Liver (tissue), 9 donors: ENCODE results near the gene SERTAD3. TPM values are rescaled to one million over a fixed set of nuclear protein-coding genes. Genes with fewer than 3 reads are reported as not detected.

ENCODE experiments used
- DNase-seq: peaks from one replicate; pipeline ENCODE4 v3.0.0-alpha.2; 2017; ENCODE audit warnings: low spot score
- H3K27ac ChIP-seq, 2 donors: one replicate each; pipeline ENCODE4 v1.7.0; 2013; ENCODE audit warnings: inconsistent platforms in 2 of 2, low read length in 2 of 2, control low read depth in 1 of 2, low read depth in 1 of 2, mild to moderate bottlenecking in 1 of 2
- H3K27me3 ChIP-seq, 4 donors: one replicate each; pipeline versions ENCODE4 v1.6.1 to v1.7.0; 2013; ENCODE audit warnings: low read length in 3 of 4, inconsistent platforms in 1 of 4, mild to moderate bottlenecking in 1 of 4, moderate library complexity in 1 of 4; ENCODE audit not compliant: control insufficient read depth in 4 of 4, insufficient read depth in 4 of 4
- H3K36me3 ChIP-seq, 4 donors: one replicate each; pipeline versions ENCODE4 v1.6.1 to v1.7.0; 2013; ENCODE audit warnings: low read length in 3 of 4, mild to moderate bottlenecking in 3 of 4, low read depth in 1 of 4, moderate library complexity in 1 of 4; ENCODE audit not compliant: control insufficient read depth in 4 of 4, insufficient read depth in 3 of 4
- H3K4me1 ChIP-seq, 4 donors: one replicate each; pipeline versions ENCODE4 v1.6.1 to v1.7.0; 2013; ENCODE audit warnings: low read length in 3 of 4, mild to moderate bottlenecking in 3 of 4, moderate library complexity in 1 of 4; ENCODE audit not compliant: control insufficient read depth in 4 of 4, insufficient read depth in 4 of 4
- H3K4me3 ChIP-seq, 3 donors: one replicate each; pipeline versions ENCODE4 v1.6.1 to v1.7.0; 2013; ENCODE audit warnings: low read length in 3 of 3, control low read depth in 1 of 3, low read depth in 1 of 3, mild to moderate bottlenecking in 1 of 3
- H3K9ac ChIP-seq, 2 donors: one replicate each; pipeline ENCODE4 v1.7.0; 2013; ENCODE audit warnings: low read length in 2 of 2, mild to moderate bottlenecking in 2 of 2, moderate library complexity in 2 of 2, control low read depth in 1 of 2, low read depth in 1 of 2
- H3K9me3 ChIP-seq, 4 donors: one replicate each; pipeline versions ENCODE4 v1.6.1 to v1.7.0; 2013; ENCODE audit warnings: low read length in 3 of 4; ENCODE audit not compliant: control insufficient read depth in 4 of 4
- ATF3 ChIP-seq: IDR thresholded peaks from 2 replicates; pipeline ENCODE4 v1.6.1; 2016; ENCODE audit warnings: antibody characterized with exemption
- CTCF ChIP-seq: fragments of 150-350 bp; IDR thresholded peaks from 2 replicates; pipeline ENCODE4 v1.5.1; 2017; ENCODE audit warnings: improper control_type of control experiment, low read depth, low read length; ENCODE audit not compliant: missing input control
- EGR1 ChIP-seq, 2 donors: IDR thresholded peaks; 2 replicates each; pipeline ENCODE4 v1.6.1; 2016 to 2018; ENCODE audit warnings: antibody characterized with exemption in 2 of 2, low read depth in 2 of 2
- FOXA1 ChIP-seq: IDR thresholded peaks from 2 replicates; pipeline ENCODE4 v1.6.1; 2016; ENCODE audit warnings: antibody characterized with exemption
- FOXA2 ChIP-seq: IDR thresholded peaks from 2 replicates; pipeline ENCODE4 v1.6.1; 2016; ENCODE audit warnings: antibody characterized with exemption
- GABPA ChIP-seq, 2 donors: IDR thresholded peaks in 1 of 2; conservative IDR thresholded peaks in 1 of 2; 2 replicates each; pipeline ENCODE4 v1.6.1; 2016; ENCODE audit warnings: antibody characterized with exemption in 2 of 2, mild to moderate bottlenecking in 1 of 2, moderate library complexity in 1 of 2
- HNF4A ChIP-seq, 2 donors: conservative IDR thresholded peaks; 2 replicates each; pipeline ENCODE4 v1.6.1; 2016; ENCODE audit warnings: antibody characterized with exemption in 2 of 2, mild to moderate bottlenecking in 2 of 2
- HNF4G ChIP-seq: IDR thresholded peaks from 2 replicates; pipeline ENCODE4 v1.6.1; 2016; ENCODE audit warnings: antibody characterized with exemption
- JUND ChIP-seq, 2 donors: IDR thresholded peaks; 2 replicates each; pipeline ENCODE4 v1.6.1; 2016; ENCODE audit warnings: antibody characterized with exemption in 2 of 2
- MAX ChIP-seq: IDR thresholded peaks from 2 replicates; pipeline ENCODE4 v1.6.1; 2016; ENCODE audit warnings: antibody characterized with exemption
- NR2F2 ChIP-seq: IDR thresholded peaks from 2 replicates; pipeline ENCODE4 v1.6.1; 2016; ENCODE audit warnings: antibody characterized with exemption
- RAD21 ChIP-seq, 2 donors: IDR thresholded peaks; 2 replicates each; pipeline ENCODE4 v1.6.1; 2016; ENCODE audit warnings: antibody characterized with exemption in 2 of 2, mild to moderate bottlenecking in 2 of 2
- RXRA ChIP-seq, 2 donors: IDR thresholded peaks; 2 replicates each; pipeline ENCODE4 v1.6.1; 2017 to 2018; ENCODE audit warnings: antibody characterized with exemption in 2 of 2, mild to moderate bottlenecking in 1 of 2
- SP1 ChIP-seq: IDR thresholded peaks from 2 replicates; pipeline ENCODE4 v1.6.1; 2018; ENCODE audit warnings: antibody characterized with exemption, mild to moderate bottlenecking
- TAF1 ChIP-seq: conservative IDR thresholded peaks from 2 replicates; pipeline ENCODE4 v1.6.1; 2016; ENCODE audit warnings: antibody characterized with exemption, mild to moderate bottlenecking
- YY1 ChIP-seq: IDR thresholded peaks from 2 replicates; pipeline ENCODE4 v1.6.1; 2016; ENCODE audit warnings: antibody characterized with exemption, mild to moderate bottlenecking
- ZBTB33 ChIP-seq: IDR thresholded peaks from 2 replicates; pipeline ENCODE4 v1.6.1; 2016; ENCODE audit warnings: antibody characterized with exemption
- WGBS: extraction: QIAGEN DNeasy Blood & Tissue Kit; methylation state at CpG from one replicate; pipeline ENCODE4 v1.1.7; 2013; 5-methylcytosine and 5-hydroxymethylcytosine counted together
- polyA plus RNA-seq, 2 donors: library from polyadenylated mRNA; stranded (reverse) in 1 of 2; unstranded in 1 of 2; fragments of 200-250 nt in 1 of 2; fragments of >200 nt in 1 of 2; fragmentation: Nextera tagmentation in 1 of 2; extraction: Ambion mirVana in 1 of 2; gene quantifications; one replicate each; pipeline versions ENCODE4 v1.2.1 to v1.2.3, GENCODE V29; 2013 to 2015
- total RNA-seq, 2 donors: library from RNA; depleted of rRNA; stranded (reverse); fragments of >200 nt; gene quantifications; one replicate each; pipeline ENCODE4 v1.2.3, GENCODE V29; 2014
- TF ChIP-seq, protein P1 (sequence below): IDR thresholded peaks from 2 replicates; pipeline ENCODE4 v1.6.1; 2016; ENCODE audit warnings: antibody characterized with exemption, mild to moderate bottlenecking
- donor health status: healthy.
- donor health status: healthy.
- donor health status: healthy.
- donor health status: healthy.
- donor health status: healthy.

SERTAD3 gene
- total and polyA plus RNA-seq, 4 donors: 6.1 to 8.9 (median 6.9) TPM

DNA sequence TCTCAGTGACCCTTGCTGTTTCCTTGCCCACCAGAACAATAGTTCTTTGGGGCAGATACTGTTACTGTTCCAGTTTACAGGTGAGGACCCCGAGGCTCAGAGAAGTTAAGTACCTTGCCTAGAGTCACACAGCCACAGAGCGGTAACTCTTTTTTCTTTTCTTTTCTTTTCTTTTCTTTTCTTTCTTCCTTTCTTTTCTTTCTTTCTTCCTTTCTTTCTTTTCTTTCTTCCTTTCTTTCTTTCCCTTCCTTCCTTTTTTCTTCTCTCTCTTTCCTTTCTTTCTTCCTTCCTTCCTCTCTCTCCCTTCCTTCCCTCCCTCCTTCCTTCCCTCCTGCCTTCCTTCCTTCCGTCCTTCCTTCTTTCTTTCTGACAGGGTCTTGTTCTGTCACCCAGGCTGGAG is 26.1 kb downstream of the SERTAD3 start:
- no peak overlapping the region for H3K4me3 ChIP-seq

More for the DNA sequence above, 26.1 kb downstream of the SERTAD3 start:
- peak overlapping the region; percentile 52 to 74 for H3K27ac ChIP-seq
- WGBS: 80% methylated on average over 3 of the region's 3 CpGs
- DNase-seq: no peak
- H3K4me1 ChIP-seq: peaks cover 0 to 5% (median 3%) of the 10 kb centered on the region in 4 donors
- no peak overlapping the region for H3K9ac ChIP-seq
- H3K9me3 ChIP-seq: no peaks in the 10 kb centered on the region
- TF ChIP-seq NR2F2 (no peak), SP1 (no peak), RXRA (IDR thresholded peaks at IDR 0.05) (no peak), HNF4A (conservative IDR thresholded peaks at IDR 0.05) (no peak), EGR1 (IDR thresholded peaks at IDR 0.05; ENCODE audit: low read depth in 2 of 2) (no peak), FOXA1 (no peak), ATF3 (no peak), ZBTB33 (no peak), JUND (IDR thresholded peaks at IDR 0.05) (no peak), CTCF (no peak), RAD21 (IDR thresholded peaks at IDR 0.05) (no peak), MAX (no peak), TAF1 (no peak), GABPA (IDR thresholded peaks at IDR 0.05 in 1 of 2, conservative IDR thresholded peaks at IDR 0.05 in 1 of 2) (no peak), HNF4G (no peak), FOXA2 (no peak), YY1 (no peak)
- TF ChIP-seq, protein P1, sequence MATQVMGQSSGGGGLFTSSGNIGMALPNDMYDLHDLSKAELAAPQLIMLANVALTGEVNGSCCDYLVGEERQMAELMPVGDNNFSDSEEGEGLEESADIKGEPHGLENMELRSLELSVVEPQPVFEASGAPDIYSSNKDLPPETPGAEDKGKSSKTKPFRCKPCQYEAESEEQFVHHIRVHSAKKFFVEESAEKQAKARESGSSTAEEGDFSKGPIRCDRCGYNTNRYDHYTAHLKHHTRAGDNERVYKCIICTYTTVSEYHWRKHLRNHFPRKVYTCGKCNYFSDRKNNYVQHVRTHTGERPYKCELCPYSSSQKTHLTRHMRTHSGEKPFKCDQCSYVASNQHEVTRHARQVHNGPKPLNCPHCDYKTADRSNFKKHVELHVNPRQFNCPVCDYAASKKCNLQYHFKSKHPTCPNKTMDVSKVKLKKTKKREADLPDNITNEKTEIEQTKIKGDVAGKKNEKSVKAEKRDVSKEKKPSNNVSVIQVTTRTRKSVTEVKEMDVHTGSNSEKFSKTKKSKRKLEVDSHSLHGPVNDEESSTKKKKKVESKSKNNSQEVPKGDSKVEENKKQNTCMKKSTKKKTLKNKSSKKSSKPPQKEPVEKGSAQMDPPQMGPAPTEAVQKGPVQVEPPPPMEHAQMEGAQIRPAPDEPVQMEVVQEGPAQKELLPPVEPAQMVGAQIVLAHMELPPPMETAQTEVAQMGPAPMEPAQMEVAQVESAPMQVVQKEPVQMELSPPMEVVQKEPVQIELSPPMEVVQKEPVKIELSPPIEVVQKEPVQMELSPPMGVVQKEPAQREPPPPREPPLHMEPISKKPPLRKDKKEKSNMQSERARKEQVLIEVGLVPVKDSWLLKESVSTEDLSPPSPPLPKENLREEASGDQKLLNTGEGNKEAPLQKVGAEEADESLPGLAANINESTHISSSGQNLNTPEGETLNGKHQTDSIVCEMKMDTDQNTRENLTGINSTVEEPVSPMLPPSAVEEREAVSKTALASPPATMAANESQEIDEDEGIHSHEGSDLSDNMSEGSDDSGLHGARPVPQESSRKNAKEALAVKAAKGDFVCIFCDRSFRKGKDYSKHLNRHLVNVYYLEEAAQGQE: no peak
- peaks cover 1 to 5% (median 3%) of the 10 kb centered on the region in 4 donors for H3K36me3 ChIP-seq
- H3K27me3 ChIP-seq: no peaks in the 10 kb centered on the region
